ENCODE data around the gene GP9. TPM values are rescaled to one million over a fixed set of nuclear protein-coding genes. Genes with fewer than 3 reads are reported as not detected.
"Not testable (repeated sequence)": the region's sequence is repeated elsewhere in the genome, so short reads cannot be mapped to it uniquely, and the experiment has no call there.

GP9 gene
- total RNA-seq, 2 experiments from 2014 or later = not detected

GRCh38 chr3:129065016-129065719, 4.6 kb downstream of the GP9 start:
- ChIA-PET POLR2A (interaction anchor here (0.6 to 1.4 kb wide), 3 partner anchors 11 to 55 kb away, joined by 3 to 6 read pairs (median 6); no protein-coding TSS in a partner anchor), CTCF (interaction anchor here (1.0 to 11.2 kb wide), 4 partner anchors 12 to 97 kb away, joined by 3 to 103 read pairs (median 6); no protein-coding TSS in a partner anchor)
- H3K4me1 Mint-ChIP-seq (ENCODE audit: low read depth) = peaks cover 11% of the 10 kb centered on the region
- no peak overlapping the region for H3K4me3 Mint-ChIP-seq
- no peaks in the 10 kb centered on the region for H3K36me3 Mint-ChIP-seq (ENCODE audit: low read depth)
- no peak for TF ChIP-seq CTCF (IDR thresholded peaks at IDR 0.05)
- ATAC-seq (no peak), DNase-seq (no peak)
- peaks cover 5% of the 10 kb centered on the region for H3K9me3 Mint-ChIP-seq
- H3K27me3 Mint-ChIP-seq = no peaks in the 10 kb centered on the region
- intact Hi-C loops (cut with micrococcal nuclease) = no loop called here
- H3K27ac Mint-ChIP-seq = no peak overlapping the region

GRCh38 chr3:129065720-129066073, 5.1 kb downstream of the GP9 start:
- no peaks in the 10 kb centered on the region for H3K36me3 Mint-ChIP-seq (ENCODE audit: low read depth)
- ATAC-seq (no peak), DNase-seq (no peak)
- intact Hi-C loops (cut with micrococcal nuclease) = no loop called here
- peaks cover 11% of the 10 kb centered on the region for H3K4me1 Mint-ChIP-seq (ENCODE audit: low read depth)
- peaks cover 5% of the 10 kb centered on the region for H3K9me3 Mint-ChIP-seq
- no peaks in the 10 kb centered on the region for H3K27me3 Mint-ChIP-seq
- CTCF ChIA-PET = interaction anchor here (1.0 to 11.2 kb wide), 4 partner anchors 13 to 97 kb away, joined by 3 to 103 read pairs (median 6); no protein-coding TSS in a partner anchor
- TF ChIP-seq CTCF (IDR thresholded peaks at IDR 0.05) = no peak
- POLR2A ChIA-PET = interaction anchor here (1.4 kb wide), 3 partner anchors 12 to 117 kb away, joined by 4 to 6 read pairs (median 6); no protein-coding TSS in a partner anchor
- no peak overlapping the region for H3K27ac Mint-ChIP-seq
- H3K4me3 Mint-ChIP-seq = no peak overlapping the region

GRCh38 chr3:129067719-129068118, 7.1 kb downstream of the GP9 start:
- H3K36me3 Mint-ChIP-seq (ENCODE audit: low read depth); H3K27me3 Mint-ChIP-seq; intact Hi-C loops (cut with micrococcal nuclease); H3K9me3 Mint-ChIP-seq: not testable (repeated sequence)
- H3K27ac Mint-ChIP-seq = peak overlapping the region; percentile 25
- DNase-seq (peak; percentile 58), ATAC-seq (peak; percentile 34)
- POLR2A ChIA-PET = interaction anchor here (1.1 to 2.0 kb wide), 4 partner anchors 13 to 182 kb away, joined by 3 to 5 read pairs (median 4); partner anchors contain the start of gene COPG1
- H3K4me1 Mint-ChIP-seq (ENCODE audit: low read depth) = peaks cover 11% of the 10 kb centered on the region
- CTCF ChIA-PET = interaction anchor here (1.0 to 11.2 kb wide), 6 partner anchors 15 to 178 kb away, joined by 4 to 103 read pairs (median 6); no protein-coding TSS in a partner anchor
- peak overlapping the region; percentile 61 for H3K4me3 Mint-ChIP-seq

GRCh38 chr3:129068291-129068886, 7.8 kb downstream of the GP9 start:
- H3K9me3 Mint-ChIP-seq = peaks cover 5% of the 10 kb centered on the region
- H3K27ac Mint-ChIP-seq = no peak overlapping the region
- ATAC-seq (peak; percentile 52), DNase-seq (peak; percentile 26)
- no peaks in the 10 kb centered on the region for H3K27me3 Mint-ChIP-seq
- peaks cover 11% of the 10 kb centered on the region for H3K4me1 Mint-ChIP-seq (ENCODE audit: low read depth)
- POLR2A ChIA-PET = interaction anchor here (0.6 to 2.0 kb wide), 11 partner anchors 10 to 247 kb away, joined by 3 to 7 read pairs (median 4); partner anchors contain the start of genes CFAP92, COPG1 and RAB43
- peak overlapping the region; percentile 61 for H3K4me3 Mint-ChIP-seq
- intact Hi-C loops (cut with micrococcal nuclease) = no loop called here
- TF ChIP-seq CTCF (IDR thresholded peaks at IDR 0.05) = no peak
- no peaks in the 10 kb centered on the region for H3K36me3 Mint-ChIP-seq (ENCODE audit: low read depth)
- CTCF ChIA-PET = interaction anchor here (0.7 to 11.2 kb wide), 12 partner anchors 10 to 209 kb away, joined by 3 to 103 read pairs (median 5); no protein-coding TSS in a partner anchor

GRCh38 chr3:129069313-129070085, 8.9 kb downstream of the GP9 start:
- DNase-seq (peak; percentile 32), ATAC-seq (peak; percentile 46)
- peaks cover 11% of the 10 kb centered on the region for H3K4me1 Mint-ChIP-seq (ENCODE audit: low read depth)
- H3K36me3 Mint-ChIP-seq (ENCODE audit: low read depth); H3K27me3 Mint-ChIP-seq; H3K4me3 Mint-ChIP-seq; intact Hi-C loops (cut with micrococcal nuclease); H3K9me3 Mint-ChIP-seq: not testable (repeated sequence)
- CTCF ChIA-PET = interaction anchor here (0.9 to 11.2 kb wide), 12 partner anchors 9 to 247 kb away, joined by 3 to 103 read pairs (median 5); no protein-coding TSS in a partner anchor
- H3K27ac Mint-ChIP-seq = peak overlapping the region; percentile 24
- POLR2A ChIA-PET = interaction anchor here (0.8 to 2.0 kb wide), 10 partner anchors 9 to 246 kb away, joined by 3 to 7 read pairs (median 4); partner anchors contain the start of genes CFAP92 and RAB43
